T-cell (primary cell): ENCODE measurements around the gene LARGE1. TPM values are rescaled to one million over a fixed set of nuclear protein-coding genes. Genes with fewer than 3 reads are reported as not detected.

Source experiments
- ATAC-seq, 4 experiments: fragments of 200-7000 bp in 3 of 4; fragments of 150-1000 bp in 1 of 4; cut with Tn5 transposase; replicated peaks in 1 of 4; 1 replicate in 3 of 4; 2 replicates in 1 of 4; pipeline ENCODE4 v1.10.0; 2021; ENCODE audit warnings: moderate library complexity in 3 of 4, mild to moderate bottlenecking in 2 of 4, moderate number of reproducible peaks in 1 of 4
- CTCF ChIA-PET, 2 donors: fragments of 300-600 bp; sonication (Branson Sonifier 250); formaldehyde crosslinking; loops; one replicate each; lab custom pipeline; 2022; ENCODE audit warnings: antibody characterized with exemption in 2 of 2; lab: Charles Lee
- POLR2A ChIA-PET, 2 donors: fragments of 300-600 bp; sonication (Branson Sonifier 250); formaldehyde crosslinking; loops; one replicate each; lab custom pipeline; 2022; ENCODE audit warnings: antibody characterized with exemption in 2 of 2; lab: Charles Lee
- DNase-seq, 35 experiments: peaks; one replicate each; pipeline versions ENCODE4 v3.0.0 to v3.0.0-alpha.2; 2013 to 2023
- H3K27ac ChIP-seq: one replicate; pipeline ENCODE4 v1.5.1; 2013; ENCODE audit warnings: low read length
- H3K27me3 ChIP-seq, 2 experiments: replicated peaks in 1 of 2; 1 replicate in 1 of 2; 2 replicates in 1 of 2; pipeline versions ENCODE4 v1.6.1 to v1.7.0; 2013; ENCODE audit warnings: low read length in 1 of 2, mixed read lengths in 1 of 2; ENCODE audit not compliant: control insufficient read depth in 2 of 2, insufficient read depth in 2 of 2; ENCODE audit errors: extremely low read depth in 1 of 2
- H3K36me3 ChIP-seq, 2 donors: 1 replicate in 1 of 2; 2 replicates in 1 of 2; pipeline versions ENCODE4 v1.6.1 to v1.7.0; 2013; ENCODE audit warnings: low read length in 1 of 2; ENCODE audit not compliant: control insufficient read depth in 2 of 2, insufficient read depth in 1 of 2; ENCODE audit errors: extremely low read depth in 1 of 2
- H3K4me1 ChIP-seq, 2 experiments: 1 replicate in 1 of 2; 2 replicates in 1 of 2; pipeline versions ENCODE4 v1.6.1 to v1.7.0; 2013; ENCODE audit warnings: low read length in 2 of 2, mixed read lengths in 1 of 2; ENCODE audit not compliant: insufficient read depth in 2 of 2, control insufficient read depth in 1 of 2; ENCODE audit errors: extremely low read depth in 1 of 2
- H3K4me3 ChIP-seq, 2 donors: 1 replicate in 1 of 2; 2 replicates in 1 of 2; pipeline versions ENCODE4 v1.5.1 to v1.7.0; 2013; ENCODE audit warnings: mild to moderate bottlenecking in 2 of 2, low read length in 1 of 2, moderate library complexity in 1 of 2; ENCODE audit not compliant: control insufficient read depth in 1 of 2; ENCODE audit errors: extremely low read depth in 1 of 2
- H3K9me3 ChIP-seq: 2 replicates; pipeline ENCODE4 v1.7.0; 2013
- H3K27ac Mint-ChIP-seq, 2 donors: one replicate each; pipeline ENCODE4 v1.8.0; 2020 to 2021; ENCODE audit warnings: mild to moderate bottlenecking in 2 of 2, mixed read lengths in 2 of 2
- H3K27me3 Mint-ChIP-seq, 2 donors: one replicate each; pipeline ENCODE4 v1.8.0; 2021 to 2022; ENCODE audit warnings: mixed read lengths in 2 of 2
- H3K36me3 Mint-ChIP-seq: one replicate; pipeline ENCODE4 v1.8.0; 2021; ENCODE audit warnings: mixed read lengths
- H3K4me1 Mint-ChIP-seq, 3 donors: one replicate each; pipeline ENCODE4 v1.8.0; 2020 to 2022; ENCODE audit warnings: mixed read lengths in 3 of 3, mild to moderate bottlenecking in 1 of 3
- H3K4me3 Mint-ChIP-seq, 3 donors: one replicate each; pipeline ENCODE4 v1.8.0; 2020 to 2022; ENCODE audit warnings: mild to moderate bottlenecking in 3 of 3, mixed read lengths in 3 of 3, moderate library complexity in 3 of 3
- H3K9me3 Mint-ChIP-seq, 3 donors: one replicate each; pipeline ENCODE4 v1.8.0; 2020 to 2022; ENCODE audit warnings: mixed read lengths in 3 of 3
- WGBS: methylation state at CpG from one replicate; pipeline ENCODE4 v1.1.5; 2013; ENCODE audit warnings: missing lambda C conversion rate; ENCODE audit not compliant: insufficient coverage; 5-methylcytosine and 5-hydroxymethylcytosine counted together
- total RNA-seq, 35 experiments: library from RNA in 6 of 35; stranded (reverse) in 6 of 35; fragments of 120-200 nt in 1 of 35; gene quantifications; one replicate each; pipeline versions ENCODE4 v1.2.1 to v1.2.4 and lab custom pipeline; 2013 to 2026

Gene LARGE1
- total RNA-seq, 5 donors from 2014 or later (not counting 1 experiment from before 2014, with no cell fraction given), result 0.53 to 6.1 (median 3.0) TPM

- Mint-ChIP-seq H3K36me3 (no peaks in the 10 kb centered on the region), H3K9me3 (peaks cover 5 to 17% (median 6%) of the 10 kb centered on the region in 3 donors), H3K27me3 (no peaks in the 10 kb centered on the region), H3K4me3 (no peak overlapping the region), H3K4me1 (no peaks in the 10 kb centered on the region), H3K27ac (no peak overlapping the region)
- no peak overlapping the region for H3K4me3 ChIP-seq
- ChIA-PET CTCF (no interaction called here), POLR2A (no interaction called here)
- H3K4me1 ChIP-seq, result no peaks in the 10 kb centered on the region
- H3K36me3 ChIP-seq, result no peaks in the 10 kb centered on the region
- no peaks in the 10 kb centered on the region for H3K27me3 ChIP-seq
- WGBS, result 64% methylated on average over 2 of the region's 6 CpGs
- DNase-seq, result no peak
- ATAC-seq, result no peak
- no peak overlapping the region for H3K27ac ChIP-seq
- H3K9me3 ChIP-seq, result no peaks in the 10 kb centered on the region
Observed at GRCh38 chr22:33844273-33844672, 76.0 kb downstream of the LARGE1 start.

- Mint-ChIP-seq H3K36me3 (no peaks in the 10 kb centered on the region), H3K27ac (no peak overlapping the region), H3K27me3 (no peaks in the 10 kb centered on the region), H3K9me3 (peaks cover 0 to 14% (median 5%) of the 10 kb centered on the region in 3 donors), H3K4me3 (no peak overlapping the region), H3K4me1 (no peaks in the 10 kb centered on the region)
- H3K4me3 ChIP-seq, result no peak overlapping the region
- DNase-seq (no peak), ATAC-seq (no peak)
- H3K27ac ChIP-seq, result no peak overlapping the region
- H3K27me3 ChIP-seq, result no peaks in the 10 kb centered on the region
- ChIA-PET POLR2A (no interaction called here), CTCF (no interaction called here)
- no peaks in the 10 kb centered on the region for H3K9me3 ChIP-seq
- WGBS, result 74% methylated on average over 5 of the region's 6 CpGs
- no peaks in the 10 kb centered on the region for H3K4me1 ChIP-seq
- no peaks in the 10 kb centered on the region for H3K36me3 ChIP-seq
Observed at GRCh38 chr22:33842421-33843094, 77.7 kb downstream of the LARGE1 start.

GRCh38 chr22:33842006-33842354, 78.3 kb downstream of the LARGE1 start:
- Mint-ChIP-seq H3K27ac (no peak overlapping the region), H3K36me3 (no peaks in the 10 kb centered on the region), H3K9me3 (peaks cover 0 to 11% (median 3%) of the 10 kb centered on the region in 3 donors), H3K27me3 (no peaks in the 10 kb centered on the region), H3K4me3 (no peak overlapping the region), H3K4me1 (no peaks in the 10 kb centered on the region)
- ChIA-PET POLR2A (no interaction called here), CTCF (no interaction called here)
- Histone ChIP-seq H3K27me3 (no peaks in the 10 kb centered on the region), H3K36me3 (no peaks in the 10 kb centered on the region), H3K4me1 (no peaks in the 10 kb centered on the region), H3K4me3 (no peak overlapping the region), H3K9me3 (no peaks in the 10 kb centered on the region), H3K27ac (no peak overlapping the region)
- no peak for ATAC-seq
- WGBS, result 72% methylated on average over 3 of the region's 12 CpGs
- DNase-seq, result no peak

GRCh38 chr22:33841281-33842005, 78.8 kb downstream of the LARGE1 start:
- Mint-ChIP-seq H3K36me3 (no peaks in the 10 kb centered on the region), H3K9me3 (peaks cover 0 to 7% (median 0%) of the 10 kb centered on the region in 3 donors), H3K4me3 (no peak overlapping the region), H3K27me3 (no peaks in the 10 kb centered on the region), H3K4me1 (no peaks in the 10 kb centered on the region), H3K27ac (no peak overlapping the region)
- Histone ChIP-seq H3K9me3 (no peaks in the 10 kb centered on the region), H3K36me3 (no peaks in the 10 kb centered on the region), H3K4me3 (no peak overlapping the region), H3K27me3 (no peaks in the 10 kb centered on the region), H3K27ac (no peak overlapping the region), H3K4me1 (no peaks in the 10 kb centered on the region)
- ChIA-PET CTCF (no interaction called here), POLR2A (no interaction called here)
- 62% methylated on average over 4 of the region's 4 CpGs for WGBS
- no peak for DNase-seq
- no peak for ATAC-seq

GRCh38 chr22:33838644-33839043, 81.6 kb downstream of the LARGE1 start:
- H3K27ac Mint-ChIP-seq, result no peak overlapping the region
- ChIA-PET POLR2A (no interaction called here), CTCF (no interaction called here)
- H3K9me3 Mint-ChIP-seq, result no peaks in the 10 kb centered on the region
- no peak overlapping the region for H3K27ac ChIP-seq
- no peaks in the 10 kb centered on the region for H3K27me3 Mint-ChIP-seq
- H3K36me3 ChIP-seq, result no peaks in the 10 kb centered on the region
- no peak overlapping the region for H3K4me3 Mint-ChIP-seq
- WGBS, result no CpG with 5 or more reads among the region's 6 CpGs
- no peak for ATAC-seq
- H3K9me3 ChIP-seq, result no peaks in the 10 kb centered on the region
- H3K4me3 ChIP-seq, result no peak overlapping the region
- no peaks in the 10 kb centered on the region for H3K4me1 Mint-ChIP-seq
- no peaks in the 10 kb centered on the region for H3K4me1 ChIP-seq
- H3K36me3 Mint-ChIP-seq, result no peaks in the 10 kb centered on the region
- no peaks in the 10 kb centered on the region for H3K27me3 ChIP-seq
- DNase-seq, result no peak

- no peaks in the 10 kb centered on the region for H3K4me1 Mint-ChIP-seq
- Histone ChIP-seq H3K36me3 (no peaks in the 10 kb centered on the region), H3K27me3 (no peaks in the 10 kb centered on the region), H3K27ac (no peak overlapping the region), H3K4me3 (no peak overlapping the region), H3K4me1 (no peaks in the 10 kb centered on the region), H3K9me3 (no peaks in the 10 kb centered on the region)
- DNase-seq (no peak), ATAC-seq (no peak)
- ChIA-PET POLR2A (no interaction called here), CTCF (no interaction called here)
- WGBS, result no CpG with 5 or more reads among the region's 4 CpGs
- no peaks in the 10 kb centered on the region for H3K36me3 Mint-ChIP-seq
- H3K27ac Mint-ChIP-seq, result no peak overlapping the region
- H3K9me3 Mint-ChIP-seq, result no peaks in the 10 kb centered on the region
- no peaks in the 10 kb centered on the region for H3K27me3 Mint-ChIP-seq
- no peak overlapping the region for H3K4me3 Mint-ChIP-seq
Observed at GRCh38 chr22:33837826-33838225, 82.5 kb downstream of the LARGE1 start.
